Heart left ventricle (tissue), 13 donors: Measurements from ENCODE around the gene C9orf43.

ENCODE experiments used
- CTCF ChIP-seq, 12 donors: fragments of 200-600 bp; sonication (generic) in 4 of 12; IDR thresholded peaks; one replicate each; pipeline versions ENCODE4 v1.5.0 to v1.8.0; 2018 to 2022; ENCODE audit warnings: antibody characterized with exemption in 12 of 12, mild to moderate bottlenecking in 5 of 12
- POLR2A ChIP-seq, 2 donors: fragments of 450-650 bp; IDR thresholded peaks; one replicate each; pipeline ENCODE4 v1.6.1; 2017; ENCODE audit warnings: antibody characterized with exemption in 2 of 2, mild to moderate bottlenecking in 2 of 2, moderate library complexity in 2 of 2
- donor health status: ischemic (EF 13 %, LVEDD 7.1; RV severe dilation, severe dysfunction).
- donor health status: DM: no; HTN: yes; CAD: no.
- donor health status: DM: no; HTN: no; CAD: no.
- donor health status: ischemic (EF 25% LVEDD 6.9; RV normal size, moderate dysfunction).
- donor health status: ischemic (EF 25% LVEDD 5.7; RV mildly dilated, moderate dysfunction).
- donor health status: ischemic (EF 35%, LVEDD 5.7; RV mildly dilated, moderate dysfunction).
- donor health status: nonischemic (EF 11% LVEDD 7.7; RV severe dilation, severe dysfunction).
- donor health status: DM: yes; HTN: yes; CAD: no.
- donor health status: PGD.
- donor health status: ischemic (EF 29% LVEDD 5.4; RV normal size, mild dysfunction).
- donor health status: nonischemic (EF 23%, LVEDD 6.1; RV moderate dilation, normal function).

- TF ChIP-seq CTCF (IDR thresholded peaks at IDR 0.05) (no peak), POLR2A (IDR thresholded peaks at IDR 0.05) (no peak)
These were observed 13.3 kb upstream of the C9orf43 start for GRCh38 chr9:113397203-113397631.
